Endodermal cell (in vitro differentiated cells): Measurements from ENCODE around the gene UBIAD1. TPM values are rescaled to one million over a fixed set of nuclear protein-coding genes. Genes with fewer than 3 reads are reported as not detected.

Experiments used
- DNase-seq: peaks from one replicate; pipeline ENCODE4 v3.0.0-alpha.2; 2017
- H3K27ac ChIP-seq: 2 replicates; pipeline ENCODE4 v1.5.1; 2013; ENCODE audit warnings: mild to moderate bottlenecking, low read depth, low read length, moderate library complexity
- H3K27me3 ChIP-seq: 2 replicates; pipeline ENCODE4 v1.6.1; 2013; ENCODE audit warnings: mild to moderate bottlenecking, low read length, moderate library complexity; ENCODE audit not compliant: insufficient read depth, control insufficient read depth, poor library complexity, severe bottlenecking
- H3K36me3 ChIP-seq: 2 replicates; pipeline ENCODE4 v1.7.0; 2013; ENCODE audit warnings: mild to moderate bottlenecking, low read length, moderate library complexity; ENCODE audit not compliant: control insufficient read depth, insufficient read depth
- H3K4me1 ChIP-seq: one replicate; pipeline ENCODE4 v1.7.0; 2013; ENCODE audit warnings: low read length; ENCODE audit not compliant: control insufficient read depth, insufficient read depth
- H3K4me3 ChIP-seq: 2 replicates; pipeline ENCODE4 v1.5.1; 2013; ENCODE audit warnings: mild to moderate bottlenecking, low read length, moderate library complexity
- H3K9ac ChIP-seq: 2 replicates; pipeline ENCODE4 v1.6.1; 2013; ENCODE audit warnings: mild to moderate bottlenecking, low read length, moderate library complexity; ENCODE audit not compliant: poor library complexity, severe bottlenecking; ENCODE audit errors: extremely low read depth
- H3K9me3 ChIP-seq: 2 replicates; pipeline ENCODE4 v1.6.1; 2013; ENCODE audit warnings: mild to moderate bottlenecking, low read length, moderate library complexity; ENCODE audit not compliant: control insufficient read depth
- H3K27ac Mint-ChIP-seq: 2 replicates; pipeline ENCODE4 v1.8.0; 2020; ENCODE audit warnings: mixed read lengths
- H3K27me3 Mint-ChIP-seq: 2 replicates; pipeline ENCODE4 v1.8.0; 2021; ENCODE audit warnings: mild to moderate bottlenecking, mixed read lengths; ENCODE audit not compliant: insufficient read depth
- H3K36me3 Mint-ChIP-seq: 2 replicates; pipeline ENCODE4 v1.8.0; 2020; ENCODE audit warnings: low read depth, mixed read lengths
- H3K4me1 Mint-ChIP-seq: 2 replicates; pipeline ENCODE4 v1.8.0; 2020; ENCODE audit warnings: mixed read lengths
- H3K4me3 Mint-ChIP-seq: 2 replicates; pipeline ENCODE4 v1.8.0; 2020; ENCODE audit warnings: mild to moderate bottlenecking, moderate library complexity, mixed read lengths
- H3K9me3 Mint-ChIP-seq: 2 replicates; pipeline ENCODE4 v1.8.0; 2020; ENCODE audit warnings: mild to moderate bottlenecking, mixed read lengths
- WGBS, 2 experiments: methylation state at CpG; one replicate each; pipeline versions ENCODE4 v1.1.5 to v1.1.7; 2013; ENCODE audit warnings: missing lambda C conversion rate in 2 of 2, mixed read lengths in 1 of 2; ENCODE audit not compliant: insufficient coverage in 1 of 2, insufficient read length in 1 of 2; 5-methylcytosine and 5-hydroxymethylcytosine counted together
- total RNA-seq, 2 donors: library from RNA; stranded (reverse); fragmentation: NEBNext Ultra II Directional in 1 of 2; extraction: Animal tissue kit (Norgen Biotek cat#: 25700) in 1 of 2; gene quantifications; 2 replicates in 1 of 2; 3 replicates in 1 of 2; pipeline ENCODE4 v1.2.1, GENCODE V29; 2021
- TF ChIP-seq, protein P1 (sequence below): fragments of 200-600 bp; sonication (generic); conservative IDR thresholded peaks from 2 replicates; pipeline ENCODE4 v1.5.0; 2021; ENCODE audit warnings: antibody characterized with exemption, mild to moderate bottlenecking

The UBIAD1 gene
- total RNA-seq, 2 donors from 2014 or later, result 12.9 to 15.9 TPM

DNA sequence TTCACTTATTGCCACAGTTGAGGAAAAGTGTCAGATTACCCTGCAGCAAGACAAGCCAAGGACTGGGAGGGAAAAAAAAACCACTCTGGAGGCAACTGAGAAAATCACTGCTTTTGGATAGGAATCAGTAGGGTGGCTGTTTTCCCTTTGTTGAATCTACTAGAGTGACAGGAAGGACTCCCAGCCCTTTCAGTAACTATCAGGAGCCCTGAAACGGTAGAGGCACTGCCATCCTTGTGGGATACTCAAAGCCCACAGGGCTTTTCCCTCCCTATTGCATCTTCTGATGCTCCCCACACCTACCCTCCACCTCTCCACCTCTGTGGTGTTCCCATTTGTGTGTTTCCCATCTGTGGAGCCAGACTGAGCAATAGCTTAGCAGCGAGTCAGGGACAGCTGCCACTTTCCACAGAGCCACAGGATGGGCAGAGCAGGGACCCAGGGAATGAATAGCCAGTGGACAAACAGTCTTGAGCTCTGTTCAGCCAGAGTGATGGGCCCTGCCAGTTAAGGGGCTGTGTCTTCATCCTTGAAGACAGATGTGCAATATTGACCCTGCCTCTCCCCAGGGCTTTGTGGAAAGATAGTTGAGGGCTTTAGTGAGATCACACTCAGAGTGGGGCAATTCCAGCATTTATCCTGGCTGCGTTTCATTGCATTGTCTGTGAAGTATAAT lies 13.9 kb downstream of the UBIAD1 start:
- Mint-ChIP-seq H3K4me1 (peaks cover 31% of the 10 kb centered on the region), H3K27ac (peak overlapping the region; percentile 12), H3K27me3 (no peaks in the 10 kb centered on the region), H3K9me3 (no peaks in the 10 kb centered on the region), H3K36me3 (peaks cover 49% of the 10 kb centered on the region), H3K4me3 (no peak overlapping the region)
- 70 to 100% methylated on average over 1 to 3 of the region's 3 CpGs for WGBS, 2 experiments
- Histone ChIP-seq H3K4me3 (no peak overlapping the region), H3K27me3 (no peaks in the 10 kb centered on the region), H3K9ac (no peak overlapping the region), H3K9me3 (no peaks in the 10 kb centered on the region), H3K36me3 (peaks cover 21% of the 10 kb centered on the region), H3K4me1 (peaks cover 14% of the 10 kb centered on the region), H3K27ac (peak overlapping the region; percentile 45)
- DNase-seq, result no peak
- TF ChIP-seq, protein P1, sequence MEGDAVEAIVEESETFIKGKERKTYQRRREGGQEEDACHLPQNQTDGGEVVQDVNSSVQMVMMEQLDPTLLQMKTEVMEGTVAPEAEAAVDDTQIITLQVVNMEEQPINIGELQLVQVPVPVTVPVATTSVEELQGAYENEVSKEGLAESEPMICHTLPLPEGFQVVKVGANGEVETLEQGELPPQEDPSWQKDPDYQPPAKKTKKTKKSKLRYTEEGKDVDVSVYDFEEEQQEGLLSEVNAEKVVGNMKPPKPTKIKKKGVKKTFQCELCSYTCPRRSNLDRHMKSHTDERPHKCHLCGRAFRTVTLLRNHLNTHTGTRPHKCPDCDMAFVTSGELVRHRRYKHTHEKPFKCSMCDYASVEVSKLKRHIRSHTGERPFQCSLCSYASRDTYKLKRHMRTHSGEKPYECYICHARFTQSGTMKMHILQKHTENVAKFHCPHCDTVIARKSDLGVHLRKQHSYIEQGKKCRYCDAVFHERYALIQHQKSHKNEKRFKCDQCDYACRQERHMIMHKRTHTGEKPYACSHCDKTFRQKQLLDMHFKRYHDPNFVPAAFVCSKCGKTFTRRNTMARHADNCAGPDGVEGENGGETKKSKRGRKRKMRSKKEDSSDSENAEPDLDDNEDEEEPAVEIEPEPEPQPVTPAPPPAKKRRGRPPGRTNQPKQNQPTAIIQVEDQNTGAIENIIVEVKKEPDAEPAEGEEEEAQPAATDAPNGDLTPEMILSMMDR, result no peak

- Histone ChIP-seq H3K27ac (no peak overlapping the region), H3K9me3 (no peaks in the 10 kb centered on the region), H3K36me3 (peaks cover 13% of the 10 kb centered on the region), H3K9ac (no peak overlapping the region), H3K4me1 (peaks cover 14% of the 10 kb centered on the region), H3K4me3 (no peak overlapping the region), H3K27me3 (no peaks in the 10 kb centered on the region)
- peaks cover 39% of the 10 kb centered on the region for H3K36me3 Mint-ChIP-seq
- TF ChIP-seq, protein P1, result no peak
- no peak overlapping the region for H3K4me3 Mint-ChIP-seq
- no peak overlapping the region for H3K27ac Mint-ChIP-seq
- DNase-seq, result no peak
- H3K27me3 Mint-ChIP-seq, result no peaks in the 10 kb centered on the region
- H3K4me1 Mint-ChIP-seq, result peaks cover 28% of the 10 kb centered on the region
- WGBS, 2 experiments, result 89 to 93% methylated on average over 5 of the region's 5 CpGs
- H3K9me3 Mint-ChIP-seq, result no peaks in the 10 kb centered on the region
Measured at GRCh38 chr1:11289064-11289463, 16.1 kb downstream of the UBIAD1 start.

DNA sequence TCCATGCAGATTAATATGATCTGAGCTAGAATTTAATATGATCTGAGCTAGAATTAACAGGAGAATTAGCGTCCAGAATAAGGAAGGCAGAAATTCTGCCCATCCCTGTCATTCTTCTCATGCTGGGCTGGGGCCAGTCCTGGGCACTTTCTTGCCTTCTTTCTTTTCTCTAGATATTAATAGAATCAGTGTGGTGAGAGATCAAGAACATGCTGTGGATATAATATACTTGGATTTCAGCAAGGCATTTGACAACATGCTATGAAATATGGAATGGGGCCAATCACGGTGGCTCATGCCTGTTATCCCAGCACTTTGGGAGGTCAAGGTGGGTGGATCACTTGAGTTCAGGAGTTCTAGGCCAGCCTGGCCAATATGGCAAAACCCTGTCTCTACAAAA lies 18.1 kb downstream of the UBIAD1 start:
- H3K4me1 Mint-ChIP-seq, result peaks cover 12% of the 10 kb centered on the region
- Histone ChIP-seq H3K9ac (no peak overlapping the region), H3K4me1 (peaks cover 9% of the 10 kb centered on the region), H3K4me3 (no peak overlapping the region), H3K27ac (no peak overlapping the region), H3K9me3 (no peaks in the 10 kb centered on the region), H3K27me3 (no peaks in the 10 kb centered on the region), H3K36me3 (peaks cover 12% of the 10 kb centered on the region)
- DNase-seq, result no peak
- peaks cover 46% of the 10 kb centered on the region for H3K36me3 Mint-ChIP-seq
- WGBS, 2 experiments, result 98 to 100% methylated on average over 2 of the region's 2 CpGs
- H3K27ac Mint-ChIP-seq, result no peak overlapping the region
- TF ChIP-seq, protein P1, result no peak
- no peak overlapping the region for H3K4me3 Mint-ChIP-seq
- H3K27me3 Mint-ChIP-seq, result no peaks in the 10 kb centered on the region
- H3K9me3 Mint-ChIP-seq, result no peaks in the 10 kb centered on the region
